Spleen (tissue), 11 donors: ENCODE data around the gene NSD2. TPM values are rescaled to one million over a fixed set of nuclear protein-coding genes. Genes with fewer than 3 reads are reported as not detected.

Experiments used
- DNase-seq: peaks from one replicate; pipeline ENCODE4 v3.0.0-alpha.2; 2020
- H3K27ac ChIP-seq, 8 donors: fragments of 200-600 bp; sonication (generic) in 7 of 8; 1 replicate in 4 of 8; 2 replicates in 4 of 8; pipeline versions ENCODE4 v1.5.0 to v1.8.0; 2016 to 2021; ENCODE audit warnings: inconsistent platforms in 4 of 8, mild to moderate bottlenecking in 4 of 8, moderate library complexity in 1 of 8
- H3K27me3 ChIP-seq, 7 donors: fragments of 200-600 bp; sonication (generic) in 6 of 7; replicated peaks in 1 of 7; 1 replicate in 4 of 7; 2 replicates in 3 of 7; pipeline versions ENCODE4 v1.5.0 to v1.8.0; 2016 to 2021; ENCODE audit warnings: inconsistent platforms in 3 of 7, mild to moderate bottlenecking in 1 of 7
- H3K36me3 ChIP-seq, 6 donors: fragments of 200-600 bp; sonication (generic) in 5 of 6; 1 replicate in 4 of 6; 2 replicates in 2 of 6; pipeline versions ENCODE4 v1.5.0 to v1.8.0; 2016 to 2021; ENCODE audit warnings: inconsistent platforms in 2 of 6
- H3K4me1 ChIP-seq, 6 donors: fragments of 200-600 bp; sonication (generic) in 5 of 6; 1 replicate in 3 of 6; 2 replicates in 3 of 6; pipeline versions ENCODE4 v1.5.0 to v1.8.0; 2016 to 2021; ENCODE audit warnings: inconsistent platforms in 3 of 6
- H3K4me3 ChIP-seq, 8 donors: fragments of 200-600 bp; sonication (generic) in 7 of 8; 1 replicate in 4 of 8; 2 replicates in 4 of 8; pipeline versions ENCODE4 v1.5.0 to v1.8.0; 2016 to 2021; ENCODE audit warnings: inconsistent platforms in 4 of 8, mild to moderate bottlenecking in 4 of 8, moderate library complexity in 2 of 8
- H3K9me3 ChIP-seq, 8 donors: fragments of 200-600 bp; sonication (generic) in 7 of 8; 1 replicate in 4 of 8; 2 replicates in 4 of 8; pipeline versions ENCODE4 v1.5.0 to v1.8.0; 2016 to 2021; ENCODE audit warnings: inconsistent platforms in 4 of 8
- CTCF ChIP-seq, 11 experiments: fragments of 200-600 bp in 7 of 11; fragments of 450-650 bp in 4 of 11; sonication (generic) in 4 of 11; IDR thresholded peaks in 8 of 11; conservative IDR thresholded peaks in 3 of 11; 1 replicate in 7 of 11; 2 replicates in 4 of 11; pipeline versions ENCODE4 v1.4.0 to v1.8.0; 2016 to 2021; ENCODE audit warnings: antibody characterized with exemption in 11 of 11, inconsistent platforms in 4 of 11, mild to moderate bottlenecking in 1 of 11
- POLR2A ChIP-seq, 3 donors: fragments of 450-650 bp; IDR thresholded peaks; one replicate each; pipeline ENCODE4 v1.5.1; 2017; ENCODE audit warnings: antibody characterized with exemption in 3 of 3, mild to moderate bottlenecking in 1 of 3
- POLR2AphosphoS5 ChIP-seq, 3 donors: sonication (generic); formaldehyde crosslinking; IDR thresholded peaks; one replicate each; pipeline ENCODE4 v1.5.1; 2017; ENCODE audit warnings: antibody characterized with exemption in 3 of 3
- WGBS, 5 donors: extraction: QIAGEN DNeasy Blood & Tissue Kit in 3 of 5; methylation state at CpG; one replicate each; pipeline versions ENCODE4 v1.1.5 to v1.1.7; 2013 to 2018; 5-methylcytosine and 5-hydroxymethylcytosine counted together
- intact Hi-C: fragments of 100-400 bp; cut with DNase I; formaldehyde crosslinking; loops from one replicate; pipeline ENCODE4 v1.15.0; 2023; ENCODE audit warnings: low total_unique reads
- polyA plus RNA-seq, 3 donors: library from polyadenylated mRNA; stranded (reverse); fragments of 200-250 nt; gene quantifications; one replicate each; pipeline ENCODE4 v1.2.1, GENCODE V29; 2013
- total RNA-seq, 7 donors: library from RNA; depleted of rRNA in 3 of 7; stranded (reverse); fragments of >200 nt in 3 of 7; fragmentation: NEBNext Ultra II Directional in 4 of 7; extraction: Animal tissue kit (Norgen Biotek cat#: 25700) in 4 of 7; gene quantifications; one replicate each; pipeline versions ENCODE4 v1.1.0 to v1.2.1, GENCODE V29; 2016 to 2021
- donor health status: healthy with polysubstance abuse.
- donor health status: DM: no; HTN: no; CAD: no; lungs with moderate emphysema.
- donor health status: DM: no; HTN: no; CAD: no.
- donor health status: Bipolar disorder and iron deficiency.
- donor health status: healthy.
- donor health status: DM: no; HTN: no; CAD: no.
- donor health status: DM: yes; HTN: yes; CAD: no.

NSD2 gene
- total and polyA plus RNA-seq, 10 donors, result 7.1 to 58.9 (median 47.8) TPM

GRCh38 chr4:1883583-1883982, 12.4 kb downstream of the NSD2 start:
- Histone ChIP-seq H3K27ac (peak overlapping the region in 7 of 8 donors; percentile 36 to 71 (median 61)), H3K36me3 (no peaks in the 10 kb centered on the region), H3K27me3 (no peaks in the 10 kb centered on the region), H3K4me1 (peaks cover 9 to 67% (median 26%) of the 10 kb centered on the region in 6 donors), H3K9me3 (peaks cover 0 to 4% (median 0%) of the 10 kb centered on the region in 8 donors), H3K4me3 (no peak overlapping the region)
- TF ChIP-seq POLR2AphosphoS5 (IDR thresholded peaks at IDR 0.05) (no peak), CTCF (IDR thresholded peaks at IDR 0.05 in 8 of 11, conservative IDR thresholded peaks at IDR 0.05 in 3 of 11) (no peak), POLR2A (IDR thresholded peaks at IDR 0.05) (no peak)
- peak; percentile 25 for DNase-seq
- 88 to 96% (median 94%) methylated on average over 8 of the region's 8 CpGs for WGBS, 5 donors
- intact Hi-C loops, result no loop called here

DNA sequence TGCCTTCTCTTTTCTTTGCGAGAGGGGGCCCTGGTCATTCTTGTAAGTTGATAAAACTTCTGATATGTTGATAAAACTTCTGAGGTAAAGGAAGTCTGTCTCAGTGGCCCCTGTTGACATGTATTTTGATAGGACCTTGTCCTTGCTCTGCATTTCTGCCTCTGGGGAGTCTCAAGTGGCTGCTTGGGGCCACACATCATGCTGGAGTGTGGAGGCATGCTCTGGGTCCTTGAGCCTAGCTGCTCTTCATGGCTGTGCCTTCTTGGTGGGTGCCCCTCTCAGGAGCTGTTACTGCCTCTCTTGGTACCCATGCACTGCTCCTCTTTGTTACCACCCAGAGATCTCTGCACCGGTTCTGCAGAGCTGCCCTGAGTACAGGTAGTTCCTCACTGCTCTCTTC, 14.2 kb downstream of the NSD2 start:
- TF ChIP-seq POLR2A (IDR thresholded peaks at IDR 0.05), result no peak
- intact Hi-C loops, result no loop called here
- H3K36me3 ChIP-seq, result no peaks in the 10 kb centered on the region
- peaks cover 9 to 68% (median 25%) of the 10 kb centered on the region in 6 donors for H3K4me1 ChIP-seq
- H3K4me3 ChIP-seq, result no peak overlapping the region
- peaks cover 0 to 4% (median 0%) of the 10 kb centered on the region in 8 donors for H3K9me3 ChIP-seq
- H3K27me3 ChIP-seq, result no peaks in the 10 kb centered on the region
- no peak overlapping the region for H3K27ac ChIP-seq
- DNase-seq, result no peak
- WGBS, 5 donors, result 74 to 85% (median 83%) methylated on average over 2 of the region's 2 CpGs

DNA sequence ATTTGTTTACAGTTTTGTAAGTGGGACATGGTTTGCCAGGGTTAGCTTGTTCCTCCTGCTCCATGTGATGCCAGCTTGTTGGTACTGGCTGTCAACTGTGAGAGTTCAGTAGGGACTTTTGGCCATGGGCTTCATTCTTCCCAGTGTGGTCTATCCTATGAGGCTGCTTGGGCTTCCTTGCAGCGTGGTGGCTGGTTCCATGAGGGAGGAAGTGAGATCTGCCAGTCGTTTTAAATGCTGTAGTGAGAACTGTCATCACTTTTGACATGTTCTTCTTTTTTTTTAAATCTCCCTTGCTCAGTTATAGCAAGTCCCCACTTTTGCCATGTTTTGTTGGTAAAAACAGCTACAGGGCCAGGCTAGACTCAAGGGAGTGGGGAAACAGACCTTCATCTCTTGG, 15.9 kb downstream of the NSD2 start:
- 23 to 34% (median 27%) methylated on average over 2 of the region's 2 CpGs for WGBS, 5 donors
- no peak for DNase-seq

GRCh38 chr4:1890979-1891570, 19.9 kb downstream of the NSD2 start:
- Histone ChIP-seq H3K4me1 (peaks cover 9 to 35% (median 15%) of the 10 kb centered on the region in 6 donors), H3K27me3 (no peaks in the 10 kb centered on the region), H3K9me3 (peaks cover 0 to 4% (median 0%) of the 10 kb centered on the region in 8 donors), H3K36me3 (peaks cover 0 to 25% (median 0%) of the 10 kb centered on the region in 6 donors), H3K4me3 (no peak overlapping the region), H3K27ac (no peak overlapping the region)
- TF ChIP-seq POLR2AphosphoS5 (IDR thresholded peaks at IDR 0.05) (no peak), CTCF (IDR thresholded peaks at IDR 0.05 in 8 of 11, conservative IDR thresholded peaks at IDR 0.05 in 3 of 11) (no peak), POLR2A (IDR thresholded peaks at IDR 0.05) (no peak)
- intact Hi-C loops, result no loop called here
- peak; percentile 18 for DNase-seq
- 95 to 98% (median 96%) methylated on average over 11 of the region's 11 CpGs for WGBS, 5 donors

More for the DNA sequence above, 15.9 kb downstream of the NSD2 start:
- H3K4me1 ChIP-seq, result peaks cover 9 to 61% (median 23%) of the 10 kb centered on the region in 6 donors
- peak overlapping the region in 3 of 8 donors; percentile 21 to 52 (median 39) for H3K27ac ChIP-seq
- peaks cover 0 to 4% (median 0%) of the 10 kb centered on the region in 8 donors for H3K9me3 ChIP-seq
- no peak for TF ChIP-seq CTCF (IDR thresholded peaks at IDR 0.05 in 8 of 11, conservative IDR thresholded peaks at IDR 0.05 in 3 of 11)
- no peak for TF ChIP-seq POLR2A (IDR thresholded peaks at IDR 0.05)
- no peak for TF ChIP-seq POLR2AphosphoS5 (IDR thresholded peaks at IDR 0.05)
- intact Hi-C loops, result no loop called here
- no peak overlapping the region for H3K4me3 ChIP-seq
- peaks cover 0 to 2% (median 0%) of the 10 kb centered on the region in 6 donors for H3K36me3 ChIP-seq
- no peaks in the 10 kb centered on the region for H3K27me3 ChIP-seq
